Measurements from ENCODE around the gene MUC22. TPM values are rescaled to one million over a fixed set of nuclear protein-coding genes. Genes with fewer than 3 reads are reported as not detected.

Gene MUC22
- polyA plus RNA-seq, 2 of the 4 experiments (the other 2 are of a cell fraction), result not detected

DNA sequence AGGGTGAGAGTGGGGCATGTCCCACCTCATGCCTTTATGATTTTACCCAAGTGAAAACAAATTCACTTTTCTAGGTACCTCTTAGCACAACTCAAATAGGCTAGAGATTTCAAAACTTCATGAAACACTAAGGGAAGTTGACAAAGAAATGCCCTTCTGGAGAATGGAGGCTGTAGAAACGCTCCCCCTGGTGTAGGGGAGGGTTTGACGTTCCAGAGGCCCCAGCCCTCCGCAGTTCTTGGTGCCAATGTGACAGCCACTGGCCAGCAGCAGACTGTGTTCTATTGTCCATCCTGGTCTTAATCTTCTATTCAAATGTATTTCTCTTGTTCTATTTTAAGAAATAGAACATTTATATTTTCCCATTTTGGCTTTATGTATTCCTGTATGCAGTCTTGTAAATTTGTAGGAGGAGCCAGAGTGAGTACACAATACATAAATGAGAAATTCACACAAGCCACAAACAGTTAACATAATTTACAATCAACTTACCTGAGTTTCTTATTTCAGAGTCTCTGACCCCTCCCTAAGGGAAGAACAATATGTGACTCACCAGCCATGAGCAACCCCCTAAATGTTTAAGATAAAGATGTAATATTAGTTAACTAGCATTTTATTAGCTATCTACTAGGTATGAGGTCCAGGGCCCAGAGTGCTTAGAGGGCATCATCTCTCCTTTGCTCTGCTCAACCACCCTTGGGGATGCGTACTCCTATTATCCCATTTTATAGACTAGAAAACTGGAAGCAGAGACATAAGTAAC is 35.6 kb upstream of the MUC22 start:
- H3K4me2 ChIP-seq, result no peak overlapping the region
- DNase-seq (ENCODE audit: low read depth in 1 of 2, low spot score in 1 of 2), result no peak
- CTCF ChIA-PET, result interaction anchor here (0.6 to 1.5 kb wide), 2 partner anchors 8 to 27 kb away, joined by 3 read pairs; no protein-coding TSS in a partner anchor
- POLR2A ChIA-PET, result no interaction called here
- no peak for ATAC-seq
- H3K4me3 ChIP-seq, result no peak overlapping the region
- no peak for TF ChIP-seq ZC3H11A (IDR thresholded peaks at IDR 0.05)
- no peak for TF ChIP-seq TFCP2L1 (CRISPR knock-in tag; IDR thresholded peaks at IDR 0.05)
- no peak for TF ChIP-seq MYC (IDR thresholded peaks at IDR 0.05; ENCODE audit: borderline replicate concordance, low read length)
- TF ChIP-seq SMC3 (IDR thresholded peaks at IDR 0.05), result no peak
- no peak for TF ChIP-seq MAZ (IDR thresholded peaks at IDR 0.05; ENCODE audit: borderline replicate concordance, low read depth, low read length)
- TF ChIP-seq NR3C1 (IDR thresholded peaks at IDR 0.05), result no peak
- no peak for TF ChIP-seq CBX8 (IDR thresholded peaks at IDR 0.05)
- no peak for TF ChIP-seq POLR2A (IDR thresholded peaks at IDR 0.05; ENCODE audit: low read length)
- TF ChIP-seq, protein P1, sequence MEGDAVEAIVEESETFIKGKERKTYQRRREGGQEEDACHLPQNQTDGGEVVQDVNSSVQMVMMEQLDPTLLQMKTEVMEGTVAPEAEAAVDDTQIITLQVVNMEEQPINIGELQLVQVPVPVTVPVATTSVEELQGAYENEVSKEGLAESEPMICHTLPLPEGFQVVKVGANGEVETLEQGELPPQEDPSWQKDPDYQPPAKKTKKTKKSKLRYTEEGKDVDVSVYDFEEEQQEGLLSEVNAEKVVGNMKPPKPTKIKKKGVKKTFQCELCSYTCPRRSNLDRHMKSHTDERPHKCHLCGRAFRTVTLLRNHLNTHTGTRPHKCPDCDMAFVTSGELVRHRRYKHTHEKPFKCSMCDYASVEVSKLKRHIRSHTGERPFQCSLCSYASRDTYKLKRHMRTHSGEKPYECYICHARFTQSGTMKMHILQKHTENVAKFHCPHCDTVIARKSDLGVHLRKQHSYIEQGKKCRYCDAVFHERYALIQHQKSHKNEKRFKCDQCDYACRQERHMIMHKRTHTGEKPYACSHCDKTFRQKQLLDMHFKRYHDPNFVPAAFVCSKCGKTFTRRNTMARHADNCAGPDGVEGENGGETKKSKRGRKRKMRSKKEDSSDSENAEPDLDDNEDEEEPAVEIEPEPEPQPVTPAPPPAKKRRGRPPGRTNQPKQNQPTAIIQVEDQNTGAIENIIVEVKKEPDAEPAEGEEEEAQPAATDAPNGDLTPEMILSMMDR (IDR thresholded peaks at IDR 0.05), result no peak
- no peak for TF ChIP-seq RNF2 (IDR thresholded peaks at IDR 0.05; ENCODE audit: borderline replicate concordance, low read depth)
- TF ChIP-seq HEYL (CRISPR knock-in tag; IDR thresholded peaks at IDR 0.05), result no peak
- no peak for TF ChIP-seq BHLHE40 (IDR thresholded peaks at IDR 0.05; ENCODE audit: low read depth, low read length)
- no peak for TF ChIP-seq EP300 (IDR thresholded peaks at IDR 0.05)
- WGBS (ENCODE audit: missing lambda C conversion rate), result 53% methylated on average over 4 of the region's 4 CpGs
- FAIRE-seq, result no peak
- H3K9me3 ChIP-seq, result no peaks in the 10 kb centered on the region
- H3K27ac ChIP-seq, result no peak overlapping the region
- no peaks in the 10 kb centered on the region for H3K4me1 ChIP-seq

DNA sequence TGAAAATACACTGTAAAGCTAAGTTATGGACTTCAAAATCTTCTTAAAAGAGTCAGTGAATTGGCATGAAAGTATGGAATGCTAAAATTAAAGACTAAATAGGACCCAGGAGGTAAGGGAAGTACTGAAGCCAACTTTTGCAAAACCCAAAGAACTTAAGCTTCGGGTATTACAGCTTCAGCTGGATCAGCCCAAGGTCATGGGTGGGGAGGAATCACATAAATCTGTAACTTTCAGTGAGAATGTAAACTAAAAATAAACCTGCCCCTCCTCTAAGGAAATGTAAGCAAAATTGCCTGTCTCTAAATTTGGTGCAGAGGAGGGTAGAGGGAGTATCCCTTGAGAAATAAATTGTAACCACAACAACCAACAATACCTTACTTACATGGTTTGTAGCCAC is 31.1 kb upstream of the MUC22 start:
- ATAC-seq, result no peak
- no peak overlapping the region for H3K27ac ChIP-seq
- FAIRE-seq, result no peak

DNA sequence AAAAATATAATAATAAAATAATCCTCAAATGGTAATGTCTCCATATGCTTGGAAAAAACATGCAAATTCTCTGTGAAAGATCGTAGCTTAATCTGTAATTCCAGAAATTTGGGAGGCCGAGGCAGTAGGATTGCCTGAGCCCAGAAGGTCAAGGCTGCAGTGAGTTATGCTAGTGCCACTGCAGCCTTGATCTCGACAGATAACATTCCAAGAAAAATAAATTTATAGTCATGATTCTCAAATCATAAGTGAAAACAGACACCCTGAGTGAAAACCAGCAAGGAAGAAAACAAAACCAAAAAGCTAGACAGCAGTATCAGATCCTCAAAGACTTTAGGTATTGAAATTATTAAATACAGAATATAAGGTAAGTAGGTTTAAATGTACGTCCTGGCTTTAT is 30.6 kb upstream of the MUC22 start:
- ATAC-seq, result no peak
- ChIA-PET POLR2A (no interaction called here), CTCF (no interaction called here)
- WGBS (ENCODE audit: missing lambda C conversion rate), result 26% methylated on average over 4 of the region's 4 CpGs
- Histone ChIP-seq H3K4me1 (no peaks in the 10 kb centered on the region), H3K27ac (no peak overlapping the region), H3K4me3 (no peak overlapping the region), H3K9me3 (no peaks in the 10 kb centered on the region), H3K4me2 (no peak overlapping the region)
- TF ChIP-seq KDM5A (IDR thresholded peaks at IDR 0.05) (no peak), ZC3H11A (IDR thresholded peaks at IDR 0.05) (no peak), JUN (IDR thresholded peaks at IDR 0.05) (no peak), KDM1A (IDR thresholded peaks at IDR 0.05; ENCODE audit: low read depth) (no peak), PHF8 (IDR thresholded peaks at IDR 0.05; ENCODE audit: borderline replicate concordance, low read depth) (no peak), GATA3 (IDR thresholded peaks at IDR 0.05; ENCODE audit: borderline replicate concordance) (no peak), RCOR1 (IDR thresholded peaks at IDR 0.05; ENCODE audit: low read depth, low read length) (no peak), MYC (IDR thresholded peaks at IDR 0.05; ENCODE audit: borderline replicate concordance, low read length) (no peak), HOXB5 (CRISPR knock-in tag; IDR thresholded peaks at IDR 0.05) (no peak)
- DNase-seq (ENCODE audit: low read depth in 1 of 2, low spot score in 1 of 2), result no peak
- no peak for FAIRE-seq

More for the DNA sequence above, 31.1 kb upstream of the MUC22 start:
- Histone ChIP-seq H3K4me3 (no peak overlapping the region), H3K4me2 (no peak overlapping the region), H3K4me1 (no peaks in the 10 kb centered on the region), H3K9me3 (no peaks in the 10 kb centered on the region)
- no peak for DNase-seq (ENCODE audit: low read depth in 1 of 2, low spot score in 1 of 2)
- ChIA-PET CTCF (no interaction called here), POLR2A (interaction anchor here (0.9 kb wide), 1 partner anchor 36 kb away, joined by 3 read pairs; no protein-coding TSS in a partner anchor)
- TF ChIP-seq, protein P2, sequence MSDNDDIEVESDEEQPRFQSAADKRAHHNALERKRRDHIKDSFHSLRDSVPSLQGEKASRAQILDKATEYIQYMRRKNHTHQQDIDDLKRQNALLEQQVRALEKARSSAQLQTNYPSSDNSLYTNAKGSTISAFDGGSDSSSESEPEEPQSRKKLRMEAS (IDR thresholded peaks at IDR 0.05), result no peak
- TF ChIP-seq ZC3H11A (IDR thresholded peaks at IDR 0.05) (no peak), JUN (IDR thresholded peaks at IDR 0.05) (no peak), HEYL (CRISPR knock-in tag; IDR thresholded peaks at IDR 0.05) (no peak), GATA3 (IDR thresholded peaks at IDR 0.05; ENCODE audit: borderline replicate concordance) (no peak), RNF2 (IDR thresholded peaks at IDR 0.05; ENCODE audit: borderline replicate concordance, low read depth) (no peak), ZFP36 (IDR thresholded peaks at IDR 0.05; ENCODE audit: borderline replicate concordance, partially characterized antibody) (no peak), TFCP2L1 (CRISPR knock-in tag; IDR thresholded peaks at IDR 0.05) (no peak), MAFK (IDR thresholded peaks at IDR 0.05; ENCODE audit: partially characterized antibody) (no peak), CHD2 (IDR thresholded peaks at IDR 0.05; ENCODE audit: low read length, partially characterized antibody) (no peak), RARB (CRISPR knock-in tag; IDR thresholded peaks at IDR 0.05) (no peak), NR3C1 (IDR thresholded peaks at IDR 0.05) (no peak), SMC3 (IDR thresholded peaks at IDR 0.05) (no peak)
- TF ChIP-seq, protein P3, sequence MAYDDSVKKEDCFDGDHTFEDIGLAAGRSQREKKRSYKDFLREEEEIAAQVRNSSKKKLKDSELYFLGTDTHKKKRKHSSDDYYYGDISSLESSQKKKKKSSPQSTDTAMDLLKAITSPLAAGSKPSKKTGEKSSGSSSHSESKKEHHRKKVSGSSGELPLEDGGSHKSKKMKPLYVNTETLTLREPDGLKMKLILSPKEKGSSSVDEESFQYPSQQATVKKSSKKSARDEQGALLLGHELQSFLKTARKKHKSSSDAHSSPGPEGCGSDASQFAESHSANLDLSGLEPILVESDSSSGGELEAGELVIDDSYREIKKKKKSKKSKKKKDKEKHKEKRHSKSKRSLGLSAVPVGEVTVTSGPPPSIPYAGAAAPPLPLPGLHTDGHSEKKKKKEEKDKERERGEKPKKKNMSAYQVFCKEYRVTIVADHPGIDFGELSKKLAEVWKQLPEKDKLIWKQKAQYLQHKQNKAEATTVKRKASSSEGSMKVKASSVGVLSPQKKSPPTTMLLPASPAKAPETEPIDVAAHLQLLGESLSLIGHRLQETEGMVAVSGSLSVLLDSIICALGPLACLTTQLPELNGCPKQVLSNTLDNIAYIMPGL (CRISPR knock-in tag; IDR thresholded peaks at IDR 0.05; ENCODE audit: borderline replicate concordance), result no peak
- WGBS (ENCODE audit: missing lambda C conversion rate), result 22% methylated on average over 1 of the region's 1 CpG

All from A549 (cell line).